ENCODE results near the gene KLLN.
"Not testable (repeated sequence)": the region's sequence is repeated elsewhere in the genome, so short reads cannot be mapped to it uniquely, and the experiment has no call there.

The KLLN gene

GRCh38 chr10:87837445-87837844 lies 25.9 kb downstream of the KLLN start:
- H3K4me3 ChIP-seq (ENCODE audit: low read depth, low read length), result no peak overlapping the region
- no peak for TF ChIP-seq CTCF (conservative IDR thresholded peaks at IDR 0.05; ENCODE audit: low read depth, low read length)
- DNase-seq (ENCODE audit: low read depth), result no peak

GRCh38 chr10:87836098-87836497 lies 27.2 kb downstream of the KLLN start:
- no peak for DNase-seq (ENCODE audit: low read depth)
- no peak for TF ChIP-seq CTCF (conservative IDR thresholded peaks at IDR 0.05; ENCODE audit: low read depth, low read length)

GRCh38 chr10:87829986-87830729 lies 33.2 kb downstream of the KLLN start:
- TF ChIP-seq CTCF (conservative IDR thresholded peaks at IDR 0.05; ENCODE audit: low read depth, low read length), result no peak
- DNase-seq (ENCODE audit: low read depth), result no peak
- H3K4me3 ChIP-seq (ENCODE audit: low read depth, low read length), result no peak overlapping the region

More at GRCh38 chr10:87836098-87836497, 27.2 kb downstream of the KLLN start:
- H3K4me3 ChIP-seq (ENCODE audit: low read depth, low read length), result no peak overlapping the region

GRCh38 chr10:87829051-87829450 lies 34.3 kb downstream of the KLLN start:
- H3K4me3 ChIP-seq (ENCODE audit: low read depth, low read length); DNase-seq (ENCODE audit: low read depth): not testable (repeated sequence)

GRCh38 chr10:87827681-87828080 lies 35.7 kb downstream of the KLLN start:
- TF ChIP-seq CTCF (conservative IDR thresholded peaks at IDR 0.05; ENCODE audit: low read depth, low read length), result no peak
- no peak for DNase-seq (ENCODE audit: low read depth)

GRCh38 chr10:87826653-87827052 lies 36.7 kb downstream of the KLLN start:
- H3K4me3 ChIP-seq (ENCODE audit: low read depth, low read length), result no peak overlapping the region
- no peak for DNase-seq (ENCODE audit: low read depth)
- no peak for TF ChIP-seq CTCF (conservative IDR thresholded peaks at IDR 0.05; ENCODE audit: low read depth, low read length)

More at GRCh38 chr10:87827681-87828080, 35.7 kb downstream of the KLLN start:
- H3K4me3 ChIP-seq (ENCODE audit: low read depth, low read length), result no peak overlapping the region

GRCh38 chr10:87819289-87819585 lies 44.1 kb downstream of the KLLN start:
- no peak for DNase-seq (ENCODE audit: low read depth)
- no peak overlapping the region for H3K4me3 ChIP-seq (ENCODE audit: low read depth, low read length)
- TF ChIP-seq CTCF (conservative IDR thresholded peaks at IDR 0.05; ENCODE audit: low read depth, low read length), result no peak
